ENCODE results near the gene BCL2L12.

GRCh38 chr19:49696115-49696514, 30.4 kb downstream of the BCL2L12 start:
- no peak for TF ChIP-seq EZH2 (IDR thresholded peaks at IDR 0.05; ENCODE audit: borderline replicate concordance, insufficient read depth, low read depth, low read length, poor library complexity, severe bottlenecking)
- TF ChIP-seq, protein P1, sequence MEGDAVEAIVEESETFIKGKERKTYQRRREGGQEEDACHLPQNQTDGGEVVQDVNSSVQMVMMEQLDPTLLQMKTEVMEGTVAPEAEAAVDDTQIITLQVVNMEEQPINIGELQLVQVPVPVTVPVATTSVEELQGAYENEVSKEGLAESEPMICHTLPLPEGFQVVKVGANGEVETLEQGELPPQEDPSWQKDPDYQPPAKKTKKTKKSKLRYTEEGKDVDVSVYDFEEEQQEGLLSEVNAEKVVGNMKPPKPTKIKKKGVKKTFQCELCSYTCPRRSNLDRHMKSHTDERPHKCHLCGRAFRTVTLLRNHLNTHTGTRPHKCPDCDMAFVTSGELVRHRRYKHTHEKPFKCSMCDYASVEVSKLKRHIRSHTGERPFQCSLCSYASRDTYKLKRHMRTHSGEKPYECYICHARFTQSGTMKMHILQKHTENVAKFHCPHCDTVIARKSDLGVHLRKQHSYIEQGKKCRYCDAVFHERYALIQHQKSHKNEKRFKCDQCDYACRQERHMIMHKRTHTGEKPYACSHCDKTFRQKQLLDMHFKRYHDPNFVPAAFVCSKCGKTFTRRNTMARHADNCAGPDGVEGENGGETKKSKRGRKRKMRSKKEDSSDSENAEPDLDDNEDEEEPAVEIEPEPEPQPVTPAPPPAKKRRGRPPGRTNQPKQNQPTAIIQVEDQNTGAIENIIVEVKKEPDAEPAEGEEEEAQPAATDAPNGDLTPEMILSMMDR (IDR thresholded peaks at IDR 0.05): no peak

All from B cell (primary cell).